GM06990 (cell line): ENCODE results near the gene FHIT.
"Not testable (repeated sequence)": the region's sequence is repeated elsewhere in the genome, so short reads cannot be mapped to it uniquely, and the experiment has no call there.

Source experiments
- DNase-seq: peaks from one replicate; pipeline ENCODE4 v3.0.0-alpha.2; 2011; ENCODE audit not compliant: insufficient read length; ENCODE audit errors: extremely low read depth
- H3K27me3 ChIP-seq: replicated peaks from 2 replicates; pipeline ENCODE4 v1.6.0; 2011; ENCODE audit warnings: low read length; ENCODE audit not compliant: control insufficient read depth, insufficient read depth
- H3K36me3 ChIP-seq: 2 replicates; pipeline ENCODE4 v1.5.1; 2011; ENCODE audit warnings: low read length; ENCODE audit not compliant: control insufficient read depth, insufficient read depth
- H3K4me3 ChIP-seq: replicated peaks from 2 replicates; pipeline ENCODE4 v1.5.1; 2011; ENCODE audit warnings: low read depth, mild to moderate bottlenecking, control low read depth, low read length
- TF ChIP-seq, protein P1 (sequence below): IDR thresholded peaks from 2 replicates; pipeline ENCODE4 v1.5.1; 2011; ENCODE audit warnings: low read length, control low read depth, mild to moderate bottlenecking, inconsistent platforms; ENCODE audit not compliant: insufficient read depth, poor library complexity, severe bottlenecking

FHIT gene

GRCh38 chr3:61058836-61059235 is 192.4 kb downstream of the FHIT start:
- no peak overlapping the region for H3K4me3 ChIP-seq
- no peaks in the 10 kb centered on the region for H3K27me3 ChIP-seq
- no peak for DNase-seq
- TF ChIP-seq, protein P1, sequence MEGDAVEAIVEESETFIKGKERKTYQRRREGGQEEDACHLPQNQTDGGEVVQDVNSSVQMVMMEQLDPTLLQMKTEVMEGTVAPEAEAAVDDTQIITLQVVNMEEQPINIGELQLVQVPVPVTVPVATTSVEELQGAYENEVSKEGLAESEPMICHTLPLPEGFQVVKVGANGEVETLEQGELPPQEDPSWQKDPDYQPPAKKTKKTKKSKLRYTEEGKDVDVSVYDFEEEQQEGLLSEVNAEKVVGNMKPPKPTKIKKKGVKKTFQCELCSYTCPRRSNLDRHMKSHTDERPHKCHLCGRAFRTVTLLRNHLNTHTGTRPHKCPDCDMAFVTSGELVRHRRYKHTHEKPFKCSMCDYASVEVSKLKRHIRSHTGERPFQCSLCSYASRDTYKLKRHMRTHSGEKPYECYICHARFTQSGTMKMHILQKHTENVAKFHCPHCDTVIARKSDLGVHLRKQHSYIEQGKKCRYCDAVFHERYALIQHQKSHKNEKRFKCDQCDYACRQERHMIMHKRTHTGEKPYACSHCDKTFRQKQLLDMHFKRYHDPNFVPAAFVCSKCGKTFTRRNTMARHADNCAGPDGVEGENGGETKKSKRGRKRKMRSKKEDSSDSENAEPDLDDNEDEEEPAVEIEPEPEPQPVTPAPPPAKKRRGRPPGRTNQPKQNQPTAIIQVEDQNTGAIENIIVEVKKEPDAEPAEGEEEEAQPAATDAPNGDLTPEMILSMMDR: no peak
- H3K36me3 ChIP-seq: no peaks in the 10 kb centered on the region

- H3K4me3 ChIP-seq: no peak overlapping the region
- TF ChIP-seq, protein P1: no peak
- no peaks in the 10 kb centered on the region for H3K36me3 ChIP-seq
- no peaks in the 10 kb centered on the region for H3K27me3 ChIP-seq
- no peak for DNase-seq
These were observed 193.8 kb downstream of the FHIT start for GRCh38 chr3:61057464-61057863.

- no peak overlapping the region for H3K4me3 ChIP-seq
- TF ChIP-seq, protein P1: no peak
- no peak for DNase-seq
- H3K27me3 ChIP-seq: no peaks in the 10 kb centered on the region
- no peaks in the 10 kb centered on the region for H3K36me3 ChIP-seq
These were observed 195.8 kb downstream of the FHIT start for GRCh38 chr3:61055447-61055846.

DNA sequence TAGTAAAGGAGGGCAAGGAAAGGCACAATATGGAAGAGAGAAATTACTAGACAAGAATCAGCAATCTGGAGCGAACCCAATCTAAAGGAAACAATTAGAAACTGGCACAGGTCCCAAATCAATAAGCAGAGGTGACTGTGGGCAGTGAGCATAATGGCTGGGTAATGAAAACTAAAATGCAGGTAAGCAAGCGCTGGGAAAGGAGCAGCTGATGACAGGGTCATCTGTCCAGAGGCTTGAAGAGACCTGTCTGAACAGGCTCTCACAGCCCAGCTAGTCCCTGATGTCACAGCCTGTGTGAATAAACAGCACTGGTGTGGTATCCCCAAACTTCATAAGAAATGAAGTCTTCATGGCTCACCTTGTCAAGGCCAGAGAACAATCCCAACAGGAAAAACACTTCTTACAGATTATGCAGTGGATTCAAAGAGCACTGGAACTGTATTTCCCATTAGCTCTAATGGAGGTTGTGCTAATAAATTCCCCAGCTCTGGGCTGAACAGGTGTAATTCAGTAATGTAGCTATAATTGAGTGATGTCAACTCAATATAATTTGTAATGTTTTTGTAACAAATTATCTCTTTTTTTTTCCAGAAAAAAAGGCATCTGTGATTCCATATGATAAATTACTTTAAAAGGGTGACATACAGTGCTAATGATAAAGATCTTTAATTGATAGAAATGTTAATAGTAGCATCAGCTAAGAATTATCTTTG is 197.3 kb downstream of the FHIT start:
- TF ChIP-seq, protein P1: no peak
- no peak overlapping the region for H3K4me3 ChIP-seq
- H3K36me3 ChIP-seq: no peaks in the 10 kb centered on the region
- DNase-seq: no peak
- H3K27me3 ChIP-seq: no peaks in the 10 kb centered on the region

DNA sequence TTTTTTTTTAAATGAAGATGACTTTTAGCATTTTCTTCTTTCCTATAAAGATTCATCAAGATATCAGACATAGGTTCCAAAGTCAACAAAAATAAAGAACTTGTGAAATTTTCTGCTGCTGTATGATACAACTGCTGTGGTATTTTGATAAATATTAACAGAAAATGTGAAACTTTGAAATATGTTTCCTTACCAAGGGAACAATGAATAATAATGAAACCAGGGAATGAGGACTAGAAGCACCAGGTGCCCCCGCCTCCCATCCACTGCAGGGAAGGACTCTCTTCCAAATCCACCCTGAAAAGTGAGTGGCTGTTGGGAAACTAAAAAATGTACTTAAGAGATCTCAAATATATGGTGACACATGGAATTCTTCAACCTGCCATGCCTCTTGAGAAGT is 198.4 kb downstream of the FHIT start:
- TF ChIP-seq, protein P1: no peak
- no peaks in the 10 kb centered on the region for H3K27me3 ChIP-seq
- no peaks in the 10 kb centered on the region for H3K36me3 ChIP-seq
- no peak overlapping the region for H3K4me3 ChIP-seq
- DNase-seq: no peak

- no peak for DNase-seq
- Histone ChIP-seq H3K4me3 (no peak overlapping the region), H3K27me3 (no peaks in the 10 kb centered on the region), H3K36me3 (no peaks in the 10 kb centered on the region)
- TF ChIP-seq, protein P1: no peak
These were observed 199.6 kb downstream of the FHIT start for GRCh38 chr3:61051666-61052065.

DNA sequence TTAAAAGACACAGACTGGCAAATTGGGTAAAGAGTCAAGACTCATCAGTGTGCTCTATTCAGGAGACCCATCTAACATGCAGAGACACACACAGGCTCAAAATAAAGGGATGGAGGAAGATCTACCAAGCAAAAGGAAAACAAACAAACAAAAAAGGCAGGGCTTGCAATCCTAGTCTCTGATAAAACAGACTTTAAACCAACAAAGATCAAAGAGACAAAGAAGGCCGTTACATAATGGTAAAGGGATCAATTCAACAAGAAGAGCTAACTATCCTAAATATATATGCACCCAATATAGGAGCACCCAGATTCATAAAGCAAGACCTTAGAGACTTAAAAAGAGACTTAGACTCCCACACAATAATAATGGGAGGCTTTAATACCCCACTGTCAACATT is 206.1 kb downstream of the FHIT start:
- DNase-seq, H3K4me3 ChIP-seq, H3K27me3 ChIP-seq, H3K36me3 ChIP-seq: not testable (repeated sequence)
